ENCODE measurements around the gene KIRREL3. TPM values are rescaled to one million over a fixed set of nuclear protein-coding genes. Genes with fewer than 3 reads are reported as not detected.

KIRREL3 gene
- total and polyA plus RNA-seq, 9 of the 15 experiments (the other 6 are each of a cell fraction or from before 2014, with no cell fraction given) = 0.04 to 0.10 TPM; not detected in 7

DNA sequence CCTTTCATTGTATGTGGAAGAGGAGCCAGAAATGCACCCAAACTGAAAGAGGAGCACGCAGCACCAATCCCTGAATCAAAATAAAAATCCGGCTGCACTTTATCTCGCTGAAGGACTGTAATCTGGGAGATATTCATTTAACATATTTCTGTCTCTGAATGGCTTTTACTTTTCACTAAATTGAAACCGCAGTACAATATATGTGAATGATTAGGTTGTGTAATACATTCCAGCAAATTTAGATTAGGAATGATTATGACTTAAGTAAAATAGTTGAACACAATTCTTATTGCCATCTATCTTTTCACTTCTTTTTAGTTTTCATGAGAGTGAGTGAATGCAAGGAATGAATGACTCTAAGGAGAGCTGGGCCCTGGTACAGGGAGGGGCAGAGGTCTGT is 413.0 kb downstream of the KIRREL3 start:
- ATAC-seq (no peak), FAIRE-seq (no peak), DNase-seq (ENCODE audit: extremely low read depth in 1 of 4, low spot score in 3 of 4) (no peak)
- no peaks in the 10 kb centered on the region for H3K9me1 ChIP-seq (ENCODE audit: control insufficient read depth, insufficient read depth, low read length)
- H3K9ac ChIP-seq (ENCODE audit: insufficient read depth in 1 of 2, low read depth in 2 of 2, low read length in 2 of 2) = no peak overlapping the region
- H4K20me1 ChIP-seq (replicated peaks; ENCODE audit: control insufficient read depth, insufficient read depth, low read length) = no peaks in the 10 kb centered on the region
- no peak overlapping the region for H3K27ac ChIP-seq (ENCODE audit: extremely low read depth, low read depth, low read length)
- no peak overlapping the region for H3K4me2 ChIP-seq (ENCODE audit: insufficient read depth, low read length)
- POLR2A ChIA-PET = no interaction called here
- H3K4me3 ChIP-seq = no peak overlapping the region
- no peaks in the 10 kb centered on the region for H3K4me1 ChIP-seq (replicated peaks in 1 of 2; ENCODE audit: control insufficient read depth in 2 of 2, insufficient read depth in 2 of 2, low read length in 2 of 2)
- BruUV-seq (replicated peaks) = no TSS peak
- no peaks in the 10 kb centered on the region for H3K79me2 ChIP-seq (ENCODE audit: control insufficient read depth, insufficient read depth, low read length)
- peaks cover 18 to 71% of the 10 kb centered on the region in 2 experiments; a peak in 4 of 5 replicates for H3K27me3 ChIP-seq (ENCODE audit: control insufficient read depth in 2 of 2, insufficient read depth in 2 of 2, low read length in 2 of 2)
- no peak for TF ChIP-seq ZNF766 (CRISPR knock-in tag; conservative IDR thresholded peaks at IDR 0.05)
- no peak for TF ChIP-seq IRF2 (CRISPR knock-in tag; IDR thresholded peaks at IDR 0.05)
- no peak for TF ChIP-seq ZNF76 (CRISPR knock-in tag; IDR thresholded peaks at IDR 0.05; ENCODE audit: borderline replicate concordance)
- TF ChIP-seq, protein P1, sequence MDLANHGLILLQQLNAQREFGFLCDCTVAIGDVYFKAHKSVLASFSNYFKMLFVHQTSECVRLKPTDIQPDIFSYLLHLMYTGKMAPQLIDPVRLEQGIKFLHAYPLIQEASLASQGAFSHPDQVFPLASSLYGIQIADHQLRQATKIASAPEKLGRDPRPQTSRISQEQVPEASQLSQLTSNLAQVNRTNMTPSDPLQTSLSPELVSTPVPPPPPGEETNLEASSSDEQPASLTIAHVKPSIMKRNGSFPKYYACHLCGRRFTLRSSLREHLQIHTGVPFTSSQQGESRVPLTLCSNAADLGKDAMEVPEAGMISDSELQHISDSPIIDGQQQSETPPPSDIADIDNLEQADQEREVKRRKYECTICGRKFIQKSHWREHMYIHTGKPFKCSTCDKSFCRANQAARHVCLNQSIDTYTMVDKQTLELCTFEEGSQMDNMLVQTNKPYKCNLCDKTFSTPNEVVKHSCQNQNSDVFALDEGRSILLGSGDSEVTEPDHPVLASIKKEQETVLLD (IDR thresholded peaks at IDR 0.05) = no peak
- TF ChIP-seq, protein P2, sequence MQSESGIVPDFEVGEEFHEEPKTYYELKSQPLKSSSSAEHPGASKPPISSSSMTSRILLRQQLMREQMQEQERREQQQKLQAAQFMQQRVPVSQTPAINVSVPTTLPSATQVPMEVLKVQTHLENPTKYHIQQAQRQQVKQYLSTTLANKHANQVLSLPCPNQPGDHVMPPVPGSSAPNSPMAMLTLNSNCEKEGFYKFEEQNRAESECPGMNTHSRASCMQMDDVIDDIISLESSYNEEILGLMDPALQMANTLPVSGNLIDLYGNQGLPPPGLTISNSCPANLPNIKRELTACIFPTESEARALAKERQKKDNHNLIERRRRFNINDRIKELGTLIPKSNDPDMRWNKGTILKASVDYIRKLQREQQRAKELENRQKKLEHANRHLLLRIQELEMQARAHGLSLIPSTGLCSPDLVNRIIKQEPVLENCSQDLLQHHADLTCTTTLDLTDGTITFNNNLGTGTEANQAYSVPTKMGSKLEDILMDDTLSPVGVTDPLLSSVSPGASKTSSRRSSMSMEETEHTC (IDR thresholded peaks at IDR 0.05) = no peak
- TF ChIP-seq ZNF589 (CRISPR knock-in tag; IDR thresholded peaks at IDR 0.05; ENCODE audit: low read depth) = no peak
- TF ChIP-seq PRPF4 (IDR thresholded peaks at IDR 0.05; ENCODE audit: insufficient read depth, low read depth, low read length, poor library complexity, severe bottlenecking) = no peak
- TF ChIP-seq, protein P3, sequence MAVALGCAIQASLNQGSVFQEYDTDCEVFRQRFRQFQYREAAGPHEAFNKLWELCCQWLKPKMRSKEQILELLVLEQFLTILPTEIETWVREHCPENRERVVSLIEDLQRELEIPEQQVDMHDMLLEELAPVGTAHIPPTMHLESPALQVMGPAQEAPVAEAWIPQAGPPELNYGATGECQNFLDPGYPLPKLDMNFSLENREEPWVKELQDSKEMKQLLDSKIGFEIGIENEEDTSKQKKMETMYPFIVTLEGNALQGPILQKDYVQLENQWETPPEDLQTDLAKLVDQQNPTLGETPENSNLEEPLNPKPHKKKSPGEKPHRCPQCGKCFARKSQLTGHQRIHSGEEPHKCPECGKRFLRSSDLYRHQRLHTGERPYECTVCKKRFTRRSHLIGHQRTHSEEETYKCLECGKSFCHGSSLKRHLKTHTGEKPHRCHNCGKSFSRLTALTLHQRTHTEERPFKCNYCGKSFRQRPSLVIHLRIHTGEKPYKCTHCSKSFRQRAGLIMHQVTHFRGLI (CRISPR knock-in tag; IDR thresholded peaks at IDR 0.05) = no peak
- no peak for TF ChIP-seq POLR2A (conservative IDR thresholded peaks at IDR 0.05)
- no peak for TF ChIP-seq XRCC5 (IDR thresholded peaks at IDR 0.05; ENCODE audit: low read depth, low read length)
- no peak for TF ChIP-seq CEBPG (CRISPR knock-in tag; IDR thresholded peaks at IDR 0.05)
- TF ChIP-seq CEBPG (tag; conservative IDR thresholded peaks at IDR 0.05 in 1 of 2, IDR thresholded peaks at IDR 0.05 in 1 of 2) = no peak
- no peak for TF ChIP-seq MAFG (tag; conservative IDR thresholded peaks at IDR 0.05)
- WGBS (ENCODE audit: insufficient coverage, low coverage, missing lambda C conversion rate) = 0% methylated on average over 4 of the region's 4 CpGs
- H3K9me3 ChIP-seq (replicated peaks; ENCODE audit: control insufficient read depth, insufficient read depth, low read depth, low read length) = no peaks in the 10 kb centered on the region
- in situ Hi-C loops (cut with MboI) = no loop called here
- intact Hi-C loops (cut with micrococcal nuclease) = no loop called here
- no peaks in the 10 kb centered on the region for H3K36me3 ChIP-seq (ENCODE audit: control insufficient read depth, insufficient read depth, low read length)
- H2AFZ ChIP-seq (ENCODE audit: low read depth, low read length) = no peak overlapping the region
- CTCF ChIA-PET (ENCODE audit: low intra/inter-chr PET ratio) = no interaction called here

Data from K562 (cell line).